Measurements from ENCODE around the gene PCP2.

GRCh38 chr19:7628589-7629311 is 4.8 kb downstream of the PCP2 start:
- TF ChIP-seq CTCF (IDR thresholded peaks at IDR 0.05), result no peak
- TF ChIP-seq POLR2A (IDR thresholded peaks at IDR 0.05), result no peak

All from uterus (tissue), 2 donors.